Brain microvascular endothelial cell (primary cell): ENCODE results near the gene ITPRID1.
"Not testable (repeated sequence)": the region's sequence is repeated elsewhere in the genome, so short reads cannot be mapped to it uniquely, and the experiment has no call there.

ENCODE experiments used
- DNase-seq: peaks from one replicate; pipeline ENCODE4 v3.0.0-alpha.2; 2020
- H3K27ac ChIP-seq: fragments of 250-450 bp; sonication (Bioruptor Pico); 2 replicates; pipeline ENCODE4 v1.5.1; 2020; ENCODE audit warnings: mild to moderate bottlenecking, moderate library complexity
- H3K27me3 ChIP-seq: fragments of 250-450 bp; sonication (Bioruptor Pico); replicated peaks from 2 replicates; pipeline ENCODE4 v1.5.1; 2020; ENCODE audit warnings: mild to moderate bottlenecking
- H3K36me3 ChIP-seq: fragments of 250-450 bp; sonication (Bioruptor Pico); replicated peaks from 2 replicates; pipeline ENCODE4 v1.5.1; 2020; ENCODE audit warnings: mild to moderate bottlenecking
- H3K4me3 ChIP-seq: 2 replicates; pipeline ENCODE4 v1.5.1; 2011; ENCODE audit warnings: low read depth, mild to moderate bottlenecking, control low read depth, low read length, moderate library complexity
- CTCF ChIP-seq: IDR thresholded peaks from 2 replicates; pipeline ENCODE4 v1.5.1; 2011; ENCODE audit warnings: low read depth, mild to moderate bottlenecking, moderate library complexity, low read length, control low read depth, inconsistent platforms; ENCODE audit errors: missing control alignments
- in situ Hi-C: cut with HindIII; loops from 2 replicates; pipeline ENCODE4 v1.10.0; 2017; ENCODE audit warnings: low sequenced_read_pairs, low pct_ligation_motif_present

The ITPRID1 gene

GRCh38 chr7:31513790-31514189 is at the start of gene ITPRID1:
Gene ITPRID1 (plus strand): TSS chr7:31514090. CDS start chr7:31553025, 38,935 bp downstream.
- no peak for DNase-seq
- Histone ChIP-seq H3K36me3 (no peaks in the 10 kb centered on the region), H3K27me3 (no peaks in the 10 kb centered on the region), H3K27ac (no peak within 1 kb of the TSS), H3K4me3 (no peak within 1 kb of the TSS)
- in situ Hi-C loops, result no loop called here
- no peak for TF ChIP-seq CTCF

- Histone ChIP-seq H3K27ac (no peak overlapping the region), H3K4me3 (no peak overlapping the region), H3K36me3 (no peaks in the 10 kb centered on the region), H3K27me3 (no peaks in the 10 kb centered on the region)
- TF ChIP-seq CTCF, result no peak
- in situ Hi-C loops, result no loop called here
- DNase-seq, result no peak
Measured at GRCh38 chr7:31464601-31465000, 49.3 kb upstream of the ITPRID1 start.

- H3K27me3 ChIP-seq, result no peaks in the 10 kb centered on the region
- DNase-seq, result no peak
- no peak overlapping the region for H3K4me3 ChIP-seq
- H3K27ac ChIP-seq, result no peak overlapping the region
- no peaks in the 10 kb centered on the region for H3K36me3 ChIP-seq
- no peak for TF ChIP-seq CTCF
- in situ Hi-C loops, result no loop called here
Measured at GRCh38 chr7:31465285-31465684, 48.6 kb upstream of the ITPRID1 start.

GRCh38 chr7:31466036-31466435 is 47.9 kb upstream of the ITPRID1 start:
- in situ Hi-C loops, result no loop called here
- H3K27me3 ChIP-seq, result no peaks in the 10 kb centered on the region
- no peak for DNase-seq
- H3K4me3 ChIP-seq, result no peak overlapping the region
- no peaks in the 10 kb centered on the region for H3K36me3 ChIP-seq
- TF ChIP-seq CTCF, result no peak
- no peak overlapping the region for H3K27ac ChIP-seq

GRCh38 chr7:31470883-31471282 is 43.0 kb upstream of the ITPRID1 start:
- H3K27me3 ChIP-seq, DNase-seq, in situ Hi-C loops, H3K4me3 ChIP-seq, H3K36me3 ChIP-seq, H3K27ac ChIP-seq: not testable (repeated sequence)

- Histone ChIP-seq H3K36me3 (no peaks in the 10 kb centered on the region), H3K27ac (no peak overlapping the region), H3K4me3 (no peak overlapping the region), H3K27me3 (no peaks in the 10 kb centered on the region)
- in situ Hi-C loops, result no loop called here
- DNase-seq, result no peak
- TF ChIP-seq CTCF, result no peak
Measured at GRCh38 chr7:31475368-31475767, 38.5 kb upstream of the ITPRID1 start.
